Stimulated activated CD4-positive, alpha-beta T cell treated with anti-CD3 and anti-CD28 coated beads, Interleukin-4, amount 100 ng/mL, for 1 hour (primary cell): ENCODE results near the gene THSD4.
"Not testable (repeated sequence)": the region's sequence is repeated elsewhere in the genome, so short reads cannot be mapped to it uniquely, and the experiment has no call there.

ENCODE experiments used
- DNase-seq: peaks from one replicate; pipeline ENCODE4 v3.0.0-alpha.2; 2020

THSD4 gene

GRCh38 chr15:71648095-71648494 is 532.8 kb downstream of the THSD4 start:
- DNase-seq = no peak

- DNase-seq = no peak
These were observed 534.6 kb downstream of the THSD4 start for GRCh38 chr15:71649894-71650293.

GRCh38 chr15:71650603-71651002 is 535.3 kb downstream of the THSD4 start:
- DNase-seq = no peak

- DNase-seq = no peak
These were observed 536.5 kb downstream of the THSD4 start for GRCh38 chr15:71651750-71652186.

- no peak for DNase-seq
These were observed 538.9 kb downstream of the THSD4 start for GRCh38 chr15:71654042-71654719.

- DNase-seq = no peak
These were observed 539.5 kb downstream of the THSD4 start for GRCh38 chr15:71654720-71655174.

- DNase-seq = no peak
These were observed 541.2 kb downstream of the THSD4 start for GRCh38 chr15:71656425-71656824.

- DNase-seq = no peak
These were observed 541.9 kb downstream of the THSD4 start for GRCh38 chr15:71657141-71657540.

GRCh38 chr15:71658036-71658435 is 542.8 kb downstream of the THSD4 start:
- no peak for DNase-seq

GRCh38 chr15:71658827-71659729 is 543.8 kb downstream of the THSD4 start:
- no peak for DNase-seq

- DNase-seq = no peak
These were observed 544.4 kb downstream of the THSD4 start for GRCh38 chr15:71659730-71660067.

GRCh38 chr15:71660501-71660900 is 545.2 kb downstream of the THSD4 start:
- no peak for DNase-seq

GRCh38 chr15:71662306-71662705 is 547.0 kb downstream of the THSD4 start:
- DNase-seq = no peak

GRCh38 chr15:71664622-71665021 is 549.4 kb downstream of the THSD4 start:
- no peak for DNase-seq

GRCh38 chr15:71666763-71667620 is 551.7 kb downstream of the THSD4 start:
- DNase-seq = no peak

GRCh38 chr15:71669688-71670087 is 554.4 kb downstream of the THSD4 start:
- no peak for DNase-seq

GRCh38 chr15:71670222-71670621 is 555.0 kb downstream of the THSD4 start:
- DNase-seq = not testable (repeated sequence)

- DNase-seq = no peak
These were observed 559.1 kb downstream of the THSD4 start for GRCh38 chr15:71674354-71674753.

GRCh38 chr15:71677352-71677751 is 562.1 kb downstream of the THSD4 start:
- DNase-seq = no peak

- DNase-seq = no peak
These were observed 562.5 kb downstream of the THSD4 start for GRCh38 chr15:71677766-71678165.

- DNase-seq = no peak
These were observed 562.9 kb downstream of the THSD4 start for GRCh38 chr15:71678191-71678590.

- DNase-seq = no peak
These were observed 563.3 kb downstream of the THSD4 start for GRCh38 chr15:71678605-71679004.

- no peak for DNase-seq
These were observed 564.0 kb downstream of the THSD4 start for GRCh38 chr15:71679223-71679792.
